ENCODE measurements around the gene DLG1.

Gene DLG1

GRCh38 chr3:197262709-197263108 lies 35.7 kb downstream of the DLG1 start:
- TF ChIP-seq, protein P1, sequence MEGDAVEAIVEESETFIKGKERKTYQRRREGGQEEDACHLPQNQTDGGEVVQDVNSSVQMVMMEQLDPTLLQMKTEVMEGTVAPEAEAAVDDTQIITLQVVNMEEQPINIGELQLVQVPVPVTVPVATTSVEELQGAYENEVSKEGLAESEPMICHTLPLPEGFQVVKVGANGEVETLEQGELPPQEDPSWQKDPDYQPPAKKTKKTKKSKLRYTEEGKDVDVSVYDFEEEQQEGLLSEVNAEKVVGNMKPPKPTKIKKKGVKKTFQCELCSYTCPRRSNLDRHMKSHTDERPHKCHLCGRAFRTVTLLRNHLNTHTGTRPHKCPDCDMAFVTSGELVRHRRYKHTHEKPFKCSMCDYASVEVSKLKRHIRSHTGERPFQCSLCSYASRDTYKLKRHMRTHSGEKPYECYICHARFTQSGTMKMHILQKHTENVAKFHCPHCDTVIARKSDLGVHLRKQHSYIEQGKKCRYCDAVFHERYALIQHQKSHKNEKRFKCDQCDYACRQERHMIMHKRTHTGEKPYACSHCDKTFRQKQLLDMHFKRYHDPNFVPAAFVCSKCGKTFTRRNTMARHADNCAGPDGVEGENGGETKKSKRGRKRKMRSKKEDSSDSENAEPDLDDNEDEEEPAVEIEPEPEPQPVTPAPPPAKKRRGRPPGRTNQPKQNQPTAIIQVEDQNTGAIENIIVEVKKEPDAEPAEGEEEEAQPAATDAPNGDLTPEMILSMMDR (IDR thresholded peaks at IDR 0.05; ENCODE audit: insufficient read depth, missing control alignments): no peak
- FAIRE-seq: no peak
- DNase-seq (ENCODE audit: insufficient read length, low spot score): no peak

GRCh38 chr3:197261164-197261509 lies 37.3 kb downstream of the DLG1 start:
- FAIRE-seq (no peak), DNase-seq (ENCODE audit: insufficient read length, low spot score) (no peak)
- TF ChIP-seq, protein P1 (IDR thresholded peaks at IDR 0.05; ENCODE audit: insufficient read depth, missing control alignments): no peak

GRCh38 chr3:197260491-197261163 lies 37.8 kb downstream of the DLG1 start:
- no peak for FAIRE-seq

DNA sequence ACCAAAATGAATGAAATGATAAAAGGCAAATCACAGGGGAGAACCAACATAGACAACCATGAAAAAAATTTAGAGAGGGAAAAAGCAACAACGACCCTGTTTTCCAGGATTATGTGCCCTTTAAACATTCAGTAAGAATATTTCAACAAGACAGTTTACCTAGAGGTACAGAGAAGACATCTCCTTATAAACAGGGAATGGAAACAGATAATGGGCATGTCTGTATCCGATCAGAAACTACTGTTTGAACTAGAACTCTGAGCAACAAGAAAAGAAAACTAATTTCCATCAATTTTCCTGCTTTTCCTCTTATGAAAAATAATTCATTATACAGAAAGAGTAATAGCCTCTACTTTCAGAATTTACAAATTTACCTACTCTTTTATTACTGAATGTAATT lies 39.3 kb downstream of the DLG1 start:
- TF ChIP-seq, protein P1 (IDR thresholded peaks at IDR 0.05; ENCODE audit: insufficient read depth, missing control alignments): no peak
- FAIRE-seq (no peak), DNase-seq (ENCODE audit: insufficient read length, low spot score) (no peak)

More at GRCh38 chr3:197260491-197261163, 37.8 kb downstream of the DLG1 start:
- DNase-seq (ENCODE audit: insufficient read length, low spot score): no peak
- TF ChIP-seq, protein P1 (IDR thresholded peaks at IDR 0.05; ENCODE audit: insufficient read depth, missing control alignments): no peak

DNA sequence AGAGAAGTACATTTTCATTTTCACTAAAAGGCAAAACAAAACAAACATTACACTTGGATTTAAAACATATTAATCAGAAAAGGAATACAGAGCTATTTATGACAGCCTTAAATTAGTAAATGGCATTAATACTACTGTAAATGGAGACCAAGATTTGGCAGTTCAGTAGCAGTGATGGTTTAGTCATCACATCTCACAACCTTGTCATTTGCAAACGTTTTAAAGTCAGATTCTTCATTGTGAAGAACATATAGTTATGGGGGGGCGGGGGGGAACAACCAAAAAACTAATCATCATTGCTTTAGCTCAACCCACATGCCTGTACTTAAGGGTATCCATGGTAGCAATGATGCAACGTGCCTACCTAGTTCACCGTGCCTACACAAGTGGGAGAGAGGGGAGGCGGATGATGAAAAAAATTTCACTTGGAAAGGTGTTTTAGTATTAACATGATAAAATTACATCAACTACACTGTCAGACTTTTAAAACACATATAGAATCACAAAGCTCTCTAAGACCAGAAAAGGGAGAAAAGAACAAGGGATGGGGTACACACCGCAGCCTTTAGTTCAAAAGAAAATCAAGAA lies 40.1 kb downstream of the DLG1 start:
- no peak for DNase-seq (ENCODE audit: insufficient read length, low spot score)
- no peak for FAIRE-seq
- TF ChIP-seq, protein P1 (IDR thresholded peaks at IDR 0.05; ENCODE audit: insufficient read depth, missing control alignments): no peak

DNA sequence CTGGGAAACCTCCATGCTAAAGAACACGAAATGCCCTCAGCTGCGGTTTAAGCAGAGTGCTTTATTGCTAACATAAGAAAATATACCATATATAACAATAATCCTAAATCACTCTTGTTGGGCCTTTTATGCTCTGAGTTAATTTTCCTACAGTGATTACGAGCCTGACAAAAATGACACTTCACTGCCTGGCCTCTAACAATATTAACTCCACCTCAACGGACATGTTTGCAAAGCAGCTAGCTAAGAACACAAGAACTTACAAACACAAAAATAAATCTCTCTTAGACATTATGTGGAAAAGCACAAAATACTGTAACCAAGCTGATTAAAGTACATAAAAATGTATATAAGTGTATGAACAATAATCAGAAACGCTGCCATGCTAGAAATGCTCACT lies 40.7 kb downstream of the DLG1 start:
- DNase-seq (ENCODE audit: insufficient read length, low spot score) (no peak), FAIRE-seq (no peak)
- TF ChIP-seq, protein P1 (IDR thresholded peaks at IDR 0.05; ENCODE audit: insufficient read depth, missing control alignments): no peak

DNA sequence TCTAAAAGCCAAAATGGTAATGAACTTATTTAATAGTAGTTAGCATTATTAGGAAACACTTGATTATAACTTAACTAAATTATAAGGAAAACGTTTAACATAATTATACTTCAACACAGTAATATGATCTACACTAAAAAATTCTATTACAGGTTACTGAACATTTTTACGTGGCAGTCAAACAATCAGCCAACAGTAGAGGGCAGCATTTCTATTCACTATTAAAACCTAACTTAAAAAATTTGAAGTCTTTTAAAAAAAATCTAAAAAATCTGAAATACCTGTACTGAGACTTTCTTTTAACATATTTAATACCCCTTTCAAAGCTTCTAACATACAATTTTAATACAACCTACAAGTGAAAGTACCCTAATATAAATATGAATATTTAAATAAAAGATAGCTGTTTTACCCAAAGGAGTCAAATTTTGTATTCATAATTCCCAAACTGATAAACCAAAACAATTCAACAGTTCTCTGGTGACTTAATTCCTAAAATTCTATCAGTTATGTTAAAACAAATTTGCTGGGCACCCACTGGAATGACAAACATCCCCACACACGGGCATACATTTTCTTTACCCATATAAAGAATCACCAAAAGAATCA lies 41.5 kb downstream of the DLG1 start:
- no peak for FAIRE-seq
- DNase-seq (ENCODE audit: insufficient read length, low spot score): no peak
- TF ChIP-seq, protein P1 (IDR thresholded peaks at IDR 0.05; ENCODE audit: insufficient read depth, missing control alignments): peak; percentile 68
